ENCODE data around the gene GMDS.

The GMDS gene

DNA sequence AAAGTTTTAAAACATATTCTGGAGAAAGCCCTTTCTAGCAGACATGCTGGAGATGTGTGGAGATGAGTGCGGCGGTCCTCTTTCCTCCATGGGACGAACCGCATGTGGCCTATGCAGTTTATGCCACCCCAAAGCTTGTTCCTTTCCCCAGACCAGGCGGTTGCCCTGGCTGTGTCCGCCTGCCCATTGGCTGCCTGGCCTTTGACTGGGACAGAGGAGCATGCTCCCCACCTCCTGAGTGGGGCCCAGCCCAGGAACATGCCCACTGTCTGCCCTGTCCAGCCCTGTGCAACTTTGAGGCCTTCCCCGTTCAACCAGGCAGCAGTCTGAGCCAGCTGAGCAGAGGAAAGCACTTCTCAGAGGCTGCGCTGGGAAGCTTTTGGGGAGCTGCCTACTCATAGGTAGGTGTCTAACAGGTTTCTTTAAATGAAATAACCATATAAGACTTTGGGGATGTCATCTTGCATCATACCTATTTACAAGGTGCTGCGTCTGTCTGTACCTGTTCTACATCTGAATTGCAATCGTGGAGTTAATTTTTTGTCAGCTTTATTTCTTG lies 615.1 kb downstream of the GMDS start:
- 0 out of 2 replicates have a peak, but pooled peaks cover 6% of the 10 kb centered on the region for H3K27me3 ChIP-seq (ENCODE audit: insufficient read depth, low read length)
- no peak overlapping the region for H3K27ac ChIP-seq (ENCODE audit: low read depth, low read length)
- H3K4me1 ChIP-seq (ENCODE audit: control insufficient read depth, insufficient read depth, low read length, unreplicated experiment), result no peaks in the 10 kb centered on the region
- H3K79me2 ChIP-seq (ENCODE audit: control insufficient read depth, insufficient read depth, low read length, unreplicated experiment), result no peaks in the 10 kb centered on the region
- H3K4me3 ChIP-seq (ENCODE audit: low read depth, low read length), result no peak overlapping the region
- H2AFZ ChIP-seq (ENCODE audit: low read length, unreplicated experiment), result no peak overlapping the region
- no peaks in the 10 kb centered on the region for H3K36me3 ChIP-seq (ENCODE audit: insufficient read depth, low read length)

DNA sequence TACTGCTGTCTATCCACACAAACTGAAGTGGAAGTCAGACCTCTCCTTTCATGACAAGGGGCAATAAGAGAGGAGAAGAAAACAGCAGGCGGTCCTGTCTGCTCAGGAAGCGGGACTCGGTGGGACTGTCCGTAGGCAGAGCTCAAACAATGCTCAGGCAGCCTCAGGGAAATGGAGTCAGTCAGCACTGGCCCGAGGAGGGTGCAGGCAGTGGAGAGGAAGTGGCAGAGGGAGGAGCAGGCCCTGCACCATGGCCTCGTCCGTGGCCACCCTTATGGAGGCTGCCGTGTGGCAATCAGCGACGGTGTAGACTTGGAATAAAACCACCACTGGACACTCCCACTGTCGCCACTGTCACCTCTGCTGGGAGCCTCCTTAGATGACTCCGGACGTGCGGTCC lies 616.1 kb downstream of the GMDS start:
- no peak overlapping the region for H3K27ac ChIP-seq (ENCODE audit: low read depth, low read length)
- no peaks in the 10 kb centered on the region for H3K4me1 ChIP-seq (ENCODE audit: control insufficient read depth, insufficient read depth, low read length, unreplicated experiment)
- no peak overlapping the region for H2AFZ ChIP-seq (ENCODE audit: low read length, unreplicated experiment)
- H3K4me3 ChIP-seq (ENCODE audit: low read depth, low read length), result no peak overlapping the region
- no peaks in the 10 kb centered on the region for H3K36me3 ChIP-seq (ENCODE audit: insufficient read depth, low read length)
- H3K79me2 ChIP-seq (ENCODE audit: control insufficient read depth, insufficient read depth, low read length, unreplicated experiment), result no peaks in the 10 kb centered on the region
- 0 out of 2 replicates have a peak, but pooled peaks cover 6% of the 10 kb centered on the region for H3K27me3 ChIP-seq (ENCODE audit: insufficient read depth, low read length)

DNA sequence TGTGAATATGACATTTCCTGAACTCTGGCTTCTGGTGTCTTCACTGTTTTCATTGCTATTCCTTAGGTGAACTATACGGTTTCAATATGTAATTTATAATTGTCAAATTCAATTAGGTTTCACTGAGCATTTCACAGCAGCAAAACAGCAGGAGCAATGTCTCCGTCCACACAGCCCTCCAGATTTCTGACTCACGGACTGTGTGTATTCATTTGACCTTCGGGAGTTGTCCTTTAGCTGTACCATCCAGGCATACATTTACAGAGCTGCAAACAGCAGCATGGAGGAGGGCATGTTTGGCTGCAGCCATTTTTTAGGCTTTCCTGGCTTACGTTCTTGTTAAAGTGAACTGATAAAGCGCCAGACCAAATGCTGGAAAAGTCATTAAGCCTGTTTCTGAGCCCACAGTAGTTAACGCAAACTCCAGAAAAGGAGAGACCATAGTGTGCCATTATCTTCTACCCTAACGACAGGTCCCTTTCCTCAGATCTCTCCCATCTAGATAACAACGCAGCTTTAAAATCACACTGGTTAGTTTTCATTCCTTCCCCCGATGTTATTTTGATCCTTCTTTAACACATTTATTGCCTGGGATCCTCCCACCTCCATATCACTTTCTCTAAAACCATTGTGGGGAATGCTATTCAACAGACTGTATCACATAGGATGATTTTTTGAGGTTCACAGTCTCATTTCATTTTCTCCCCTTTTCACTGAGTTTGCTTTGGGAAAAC lies 617.4 kb downstream of the GMDS start:
- no peak overlapping the region for H2AFZ ChIP-seq (ENCODE audit: low read length, unreplicated experiment)
- 0 out of 2 replicates have a peak, but pooled peaks cover 6% of the 10 kb centered on the region for H3K27me3 ChIP-seq (ENCODE audit: insufficient read depth, low read length)
- no peaks in the 10 kb centered on the region for H3K4me1 ChIP-seq (ENCODE audit: control insufficient read depth, insufficient read depth, low read length, unreplicated experiment)
- H3K79me2 ChIP-seq (ENCODE audit: control insufficient read depth, insufficient read depth, low read length, unreplicated experiment), result no peaks in the 10 kb centered on the region
- no peak overlapping the region for H3K4me3 ChIP-seq (ENCODE audit: low read depth, low read length)
- no peaks in the 10 kb centered on the region for H3K36me3 ChIP-seq (ENCODE audit: insufficient read depth, low read length)
- no peak overlapping the region for H3K27ac ChIP-seq (ENCODE audit: low read depth, low read length)

DNA sequence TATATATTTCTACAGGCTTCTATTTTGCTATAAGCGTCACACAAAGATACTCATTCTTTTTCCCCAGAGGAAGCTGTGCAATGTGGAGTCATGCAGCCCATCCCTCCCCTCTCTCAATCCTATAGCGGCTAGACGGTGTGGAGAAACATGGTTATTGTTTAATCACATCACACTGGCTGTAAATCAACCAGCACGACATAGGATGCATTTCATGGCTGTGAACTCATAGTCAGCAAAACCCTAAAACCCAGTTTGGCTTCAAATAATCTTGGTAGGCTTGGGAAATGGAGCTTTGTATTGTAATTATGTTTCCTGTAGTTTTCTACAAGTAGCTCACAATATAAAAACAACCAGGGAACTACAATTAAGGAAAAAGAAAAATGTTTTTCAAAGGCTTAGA lies 618.9 kb downstream of the GMDS start:
- H3K27ac ChIP-seq (ENCODE audit: low read depth, low read length), result no peak overlapping the region
- no peaks in the 10 kb centered on the region for H3K4me1 ChIP-seq (ENCODE audit: control insufficient read depth, insufficient read depth, low read length, unreplicated experiment)
- no peak overlapping the region for H3K4me3 ChIP-seq (ENCODE audit: low read depth, low read length)
- no peaks in the 10 kb centered on the region for H3K79me2 ChIP-seq (ENCODE audit: control insufficient read depth, insufficient read depth, low read length, unreplicated experiment)
- H2AFZ ChIP-seq (ENCODE audit: low read length, unreplicated experiment), result no peak overlapping the region
- H3K27me3 ChIP-seq (ENCODE audit: insufficient read depth, low read length), result 0 out of 2 replicates have a peak, but pooled peaks cover 6% of the 10 kb centered on the region
- no peaks in the 10 kb centered on the region for H3K36me3 ChIP-seq (ENCODE audit: insufficient read depth, low read length)

DNA sequence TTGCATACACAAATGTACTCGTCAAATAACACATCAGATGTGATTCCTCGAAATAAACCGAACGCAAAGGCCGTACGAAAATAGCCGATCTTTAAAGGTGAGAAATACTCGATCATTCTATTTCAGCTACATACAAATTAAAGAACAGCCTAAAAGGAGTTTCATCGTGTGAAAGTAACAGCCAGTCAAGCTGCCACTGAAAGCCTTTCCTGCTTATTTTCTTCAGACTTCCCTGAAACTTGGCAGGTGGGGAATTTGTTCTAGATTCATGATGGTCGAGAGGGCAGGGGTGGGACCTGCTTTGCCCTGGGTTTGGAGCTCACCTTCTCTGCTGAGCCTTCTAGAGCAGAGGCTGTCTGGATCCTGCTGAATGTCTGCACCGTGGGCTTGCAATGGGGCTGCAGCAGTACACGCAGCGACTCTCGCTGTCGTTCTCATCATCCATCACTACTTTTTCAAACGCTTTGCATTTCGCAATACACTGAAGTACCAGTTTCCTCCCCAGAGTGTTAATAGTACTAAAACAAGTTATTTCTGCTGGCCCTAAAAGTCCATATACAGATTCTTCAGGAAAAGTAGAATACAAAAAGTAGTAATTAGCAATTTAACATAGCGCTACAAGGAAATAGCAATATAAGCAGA lies 619.5 kb downstream of the GMDS start:
- Histone ChIP-seq H3K36me3 (ENCODE audit: insufficient read depth, low read length) (no peaks in the 10 kb centered on the region), H2AFZ (ENCODE audit: low read length, unreplicated experiment) (no peak overlapping the region), H3K27ac (ENCODE audit: low read depth, low read length) (no peak overlapping the region), H3K4me3 (ENCODE audit: low read depth, low read length) (peak overlapping the region; percentile 79), H3K79me2 (ENCODE audit: control insufficient read depth, insufficient read depth, low read length, unreplicated experiment) (no peaks in the 10 kb centered on the region), H3K27me3 (ENCODE audit: insufficient read depth, low read length) (0 out of 2 replicates have a peak, but pooled peaks cover 6% of the 10 kb centered on the region), H3K4me1 (ENCODE audit: control insufficient read depth, insufficient read depth, low read length, unreplicated experiment) (no peaks in the 10 kb centered on the region)

DNA sequence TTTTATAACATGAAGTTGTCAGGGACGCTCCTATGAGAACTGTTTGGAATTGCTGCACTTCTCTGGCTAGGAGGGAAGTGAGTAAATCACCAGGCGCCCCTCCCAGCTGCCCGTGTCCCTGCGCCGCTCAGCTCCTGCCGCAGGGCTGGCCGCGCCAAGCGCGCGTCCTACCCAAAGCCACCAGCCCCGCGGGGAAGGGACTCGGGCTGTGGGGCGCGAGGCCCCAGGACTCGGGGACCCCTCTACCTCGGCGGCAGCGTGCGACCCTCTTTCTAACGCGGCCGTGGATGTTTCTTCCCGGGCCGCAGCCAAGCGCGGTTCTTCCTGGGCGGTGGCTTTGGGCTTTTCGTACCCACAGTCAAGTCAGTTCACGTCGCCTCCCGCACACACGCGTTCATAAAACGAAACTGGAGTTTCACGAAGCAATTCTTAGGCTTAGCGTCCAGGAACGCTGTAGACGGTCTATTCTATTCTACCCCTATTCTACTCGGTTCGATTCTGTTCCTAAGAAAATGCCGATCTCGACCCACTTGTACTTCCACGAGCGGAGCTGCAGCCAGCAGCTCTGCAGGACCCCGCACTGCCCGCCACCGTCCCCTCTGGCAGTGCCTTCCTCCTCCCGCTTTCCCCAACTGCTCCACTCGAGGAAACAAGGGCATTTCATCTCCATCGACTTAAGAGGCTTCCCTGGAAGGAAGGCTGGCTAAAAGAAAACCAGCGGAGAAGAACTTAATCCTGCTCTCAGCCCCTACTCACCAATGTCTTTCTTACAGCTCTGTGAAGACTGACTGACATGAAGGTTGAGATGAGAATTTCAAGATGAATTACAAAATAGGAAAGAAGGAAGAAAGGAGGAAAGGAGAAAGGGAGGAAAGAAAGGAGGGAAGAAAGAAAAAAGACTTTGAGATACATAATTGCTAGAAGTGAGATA lies 620.3 kb downstream of the GMDS start:
- H2AFZ ChIP-seq (ENCODE audit: low read length, unreplicated experiment), result peak overlapping the region; percentile 33
- H3K4me3 ChIP-seq (ENCODE audit: low read depth, low read length), result peak overlapping the region; percentile 79
- H3K4me1 ChIP-seq (ENCODE audit: control insufficient read depth, insufficient read depth, low read length, unreplicated experiment), result no peaks in the 10 kb centered on the region
- H3K79me2 ChIP-seq (ENCODE audit: control insufficient read depth, insufficient read depth, low read length, unreplicated experiment), result no peaks in the 10 kb centered on the region
- no peaks in the 10 kb centered on the region for H3K36me3 ChIP-seq (ENCODE audit: insufficient read depth, low read length)
- H3K27me3 ChIP-seq (ENCODE audit: insufficient read depth, low read length), result 0 out of 2 replicates have a peak, but pooled peaks cover 6% of the 10 kb centered on the region
- H3K27ac ChIP-seq (ENCODE audit: low read depth, low read length), result no peak overlapping the region

DNA sequence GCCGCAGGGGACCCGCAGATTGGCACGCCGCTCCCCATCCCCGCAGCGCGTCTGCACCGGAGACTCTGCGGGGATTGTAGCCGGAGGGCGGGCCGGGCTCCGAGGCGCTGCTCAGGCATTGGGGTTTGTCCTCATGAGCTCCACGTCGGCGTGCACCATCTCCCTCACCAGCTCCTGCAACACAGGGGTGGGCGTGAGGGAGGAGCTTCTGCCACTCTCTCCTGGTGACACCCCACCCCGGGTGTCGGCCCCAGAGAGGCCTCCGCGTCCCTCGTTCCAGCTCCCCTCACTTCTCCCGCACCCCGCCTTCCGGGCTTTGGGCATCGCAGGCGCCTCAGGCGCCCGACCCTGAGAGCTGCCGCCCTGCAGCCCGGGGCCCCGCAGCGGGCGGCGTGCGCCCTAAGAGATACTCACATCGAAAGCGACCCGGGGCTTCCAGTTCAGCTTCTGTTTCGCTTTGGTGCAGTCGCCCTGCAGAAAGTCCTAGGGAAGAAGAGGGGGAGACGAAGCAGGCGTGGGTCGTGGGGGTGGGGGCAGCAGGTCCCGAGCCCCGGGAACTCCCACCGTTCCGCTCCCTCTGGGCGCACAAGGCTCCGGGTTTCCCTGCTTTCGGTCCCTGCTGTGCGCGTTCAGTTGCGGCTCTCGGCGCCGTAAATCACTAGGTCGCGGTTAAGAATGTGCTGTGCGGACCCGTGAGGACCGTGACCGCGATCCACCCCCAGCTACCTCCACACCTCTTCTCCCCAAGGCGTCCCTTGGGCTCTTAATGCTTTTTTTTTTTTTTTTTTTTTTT lies 621.2 kb downstream of the GMDS start:
- no peaks in the 10 kb centered on the region for H3K36me3 ChIP-seq (ENCODE audit: insufficient read depth, low read length)
- H3K27ac ChIP-seq (ENCODE audit: low read depth, low read length), result no peak overlapping the region
- H2AFZ ChIP-seq (ENCODE audit: low read length, unreplicated experiment), result peak overlapping the region; percentile 40
- 0 out of 2 replicates have a peak, but pooled peaks cover 6% of the 10 kb centered on the region for H3K27me3 ChIP-seq (ENCODE audit: insufficient read depth, low read length)
- peak overlapping the region; percentile 79 for H3K4me3 ChIP-seq (ENCODE audit: low read depth, low read length)
- no peaks in the 10 kb centered on the region for H3K4me1 ChIP-seq (ENCODE audit: control insufficient read depth, insufficient read depth, low read length, unreplicated experiment)
- no peaks in the 10 kb centered on the region for H3K79me2 ChIP-seq (ENCODE audit: control insufficient read depth, insufficient read depth, low read length, unreplicated experiment)

DNA sequence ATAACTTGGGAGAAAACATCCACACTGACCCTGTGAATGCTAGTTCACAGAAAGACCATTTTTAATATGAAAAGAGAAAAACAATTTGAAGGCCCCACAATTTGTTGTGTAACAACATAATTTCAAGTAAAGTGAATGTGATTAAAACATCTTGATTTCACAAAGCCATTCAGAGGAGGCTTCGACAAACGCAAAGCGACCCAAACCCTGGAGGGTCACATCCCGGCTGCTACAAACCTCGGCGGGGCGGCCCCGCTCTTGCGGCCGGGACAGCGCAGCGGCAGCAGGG lies 621.7 kb downstream of the GMDS start:
- Histone ChIP-seq H3K79me2 (ENCODE audit: control insufficient read depth, insufficient read depth, low read length, unreplicated experiment) (no peaks in the 10 kb centered on the region), H3K27ac (ENCODE audit: low read depth, low read length) (no peak overlapping the region), H3K4me3 (ENCODE audit: low read depth, low read length) (peak overlapping the region; percentile 79; the same call in 1 of the 2 replicates), H2AFZ (ENCODE audit: low read length, unreplicated experiment) (no peak overlapping the region), H3K36me3 (ENCODE audit: insufficient read depth, low read length) (no peaks in the 10 kb centered on the region), H3K27me3 (ENCODE audit: insufficient read depth, low read length) (0 out of 2 replicates have a peak, but pooled peaks cover 6% of the 10 kb centered on the region), H3K4me1 (ENCODE audit: control insufficient read depth, insufficient read depth, low read length, unreplicated experiment) (no peaks in the 10 kb centered on the region)

DNA sequence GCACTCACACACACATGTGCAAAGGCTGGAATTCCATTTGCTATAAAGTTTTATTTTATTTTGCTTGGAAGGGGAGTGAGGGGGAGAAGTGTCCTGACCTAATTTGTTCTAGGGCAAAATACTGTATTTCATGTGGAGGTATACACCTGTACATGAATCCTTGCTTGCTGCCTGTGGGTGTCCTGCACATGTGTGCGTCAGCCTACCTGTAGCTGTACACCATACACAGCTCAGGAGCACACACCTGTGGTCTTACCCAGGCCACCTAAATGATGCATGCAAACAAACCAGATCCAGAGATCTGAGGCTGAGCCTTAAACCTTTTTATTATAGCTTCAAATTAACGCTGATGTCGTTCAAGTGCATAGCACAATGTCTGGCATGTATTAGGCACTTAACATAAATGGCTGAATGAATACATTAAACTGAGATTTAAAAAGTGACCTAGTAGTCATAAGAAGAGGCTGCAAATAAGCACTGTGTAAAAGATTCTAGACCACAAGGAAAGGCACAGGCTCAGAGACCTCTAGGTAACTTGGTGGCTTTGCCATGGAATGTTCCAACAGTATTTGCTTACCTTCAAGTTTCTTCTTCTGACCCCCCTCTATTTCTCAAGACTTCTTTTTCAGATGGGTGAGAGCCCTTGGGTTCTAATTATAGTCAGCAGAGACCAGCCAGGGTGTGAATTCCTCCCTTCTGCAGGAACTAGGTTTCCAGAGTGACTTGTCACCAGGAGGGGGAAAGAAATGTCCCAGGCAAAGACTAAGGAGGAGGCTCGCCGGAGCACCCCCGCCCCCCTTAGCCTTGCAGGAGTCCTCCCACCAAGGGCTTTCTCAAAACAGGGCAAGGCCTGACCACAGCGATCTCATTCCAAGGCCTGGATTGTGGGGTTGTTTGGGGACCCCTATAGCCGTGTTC lies 622.3 kb downstream of the GMDS start:
- Histone ChIP-seq H3K36me3 (ENCODE audit: insufficient read depth, low read length) (no peaks in the 10 kb centered on the region), H3K27me3 (ENCODE audit: insufficient read depth, low read length) (0 out of 2 replicates have a peak, but pooled peaks cover 6% of the 10 kb centered on the region), H2AFZ (ENCODE audit: low read length, unreplicated experiment) (no peak overlapping the region), H3K79me2 (ENCODE audit: control insufficient read depth, insufficient read depth, low read length, unreplicated experiment) (no peaks in the 10 kb centered on the region), H3K4me3 (ENCODE audit: low read depth, low read length) (no peak overlapping the region), H3K27ac (ENCODE audit: low read depth, low read length) (no peak overlapping the region), H3K4me1 (ENCODE audit: control insufficient read depth, insufficient read depth, low read length, unreplicated experiment) (no peaks in the 10 kb centered on the region)

All from ACC112 (cell line).